Measurements from ENCODE around the gene SNAP47.

The SNAP47 gene

GRCh38 chr1:227712648-227713047 lies 22.6 kb upstream of the SNAP47 start:
- in situ Hi-C loops (cut with HindIII; ENCODE audit: low pct_ligation_motif_present, low sequenced_read_pairs): no loop called here
- Histone ChIP-seq H3K4me3 (ENCODE audit: low read depth, low read length) (no peak overlapping the region), H3K27me3 (replicated peaks) (no peaks in the 10 kb centered on the region), H3K27ac (no peak overlapping the region), H3K36me3 (replicated peaks) (no peaks in the 10 kb centered on the region)
- DNase-seq: no peak
- no peak for TF ChIP-seq CTCF (IDR thresholded peaks at IDR 0.05; ENCODE audit: low read depth, low read length, missing control alignments)

GRCh38 chr1:227718932-227719331 lies 16.3 kb upstream of the SNAP47 start:
- H3K27me3 ChIP-seq (replicated peaks): no peaks in the 10 kb centered on the region
- no peaks in the 10 kb centered on the region for H3K36me3 ChIP-seq (replicated peaks)
- no peak for DNase-seq
- no peak overlapping the region for H3K27ac ChIP-seq
- in situ Hi-C loops (cut with HindIII; ENCODE audit: low pct_ligation_motif_present, low sequenced_read_pairs): no loop called here
- no peak overlapping the region for H3K4me3 ChIP-seq (ENCODE audit: low read depth, low read length)
- TF ChIP-seq CTCF (IDR thresholded peaks at IDR 0.05; ENCODE audit: low read depth, low read length, missing control alignments): no peak

- H3K27me3 ChIP-seq (replicated peaks): no peaks in the 10 kb centered on the region
- H3K4me3 ChIP-seq (ENCODE audit: low read depth, low read length): no peak overlapping the region
- H3K27ac ChIP-seq: no peak overlapping the region
- no peak for TF ChIP-seq CTCF (IDR thresholded peaks at IDR 0.05; ENCODE audit: low read depth, low read length, missing control alignments)
- no peaks in the 10 kb centered on the region for H3K36me3 ChIP-seq (replicated peaks)
- DNase-seq: no peak
- in situ Hi-C loops (cut with HindIII; ENCODE audit: low pct_ligation_motif_present, low sequenced_read_pairs): no loop called here
Measured at GRCh38 chr1:227723474-227723873, 11.8 kb upstream of the SNAP47 start.

- Histone ChIP-seq H3K36me3 (replicated peaks) (no peaks in the 10 kb centered on the region), H3K27ac (no peak overlapping the region), H3K27me3 (replicated peaks) (no peaks in the 10 kb centered on the region), H3K4me3 (ENCODE audit: low read depth, low read length) (no peak overlapping the region)
- DNase-seq: no peak
- in situ Hi-C loops (cut with HindIII; ENCODE audit: low pct_ligation_motif_present, low sequenced_read_pairs): no loop called here
- TF ChIP-seq CTCF (IDR thresholded peaks at IDR 0.05; ENCODE audit: low read depth, low read length, missing control alignments): no peak
Measured at GRCh38 chr1:227725046-227725445, 10.2 kb upstream of the SNAP47 start.

GRCh38 chr1:227726318-227726717 lies 8.9 kb upstream of the SNAP47 start:
- peaks cover 7% of the 10 kb centered on the region for H3K36me3 ChIP-seq (replicated peaks)
- no peaks in the 10 kb centered on the region for H3K27me3 ChIP-seq (replicated peaks)
- in situ Hi-C loops (cut with HindIII; ENCODE audit: low pct_ligation_motif_present, low sequenced_read_pairs): no loop called here
- DNase-seq: no peak
- no peak for TF ChIP-seq CTCF (IDR thresholded peaks at IDR 0.05; ENCODE audit: low read depth, low read length, missing control alignments)
- H3K4me3 ChIP-seq (ENCODE audit: low read depth, low read length): no peak overlapping the region
- H3K27ac ChIP-seq: no peak overlapping the region

- in situ Hi-C loops (cut with HindIII; ENCODE audit: low pct_ligation_motif_present, low sequenced_read_pairs): no loop called here
- H3K27me3 ChIP-seq (replicated peaks): no peaks in the 10 kb centered on the region
- DNase-seq: no peak
- no peak overlapping the region for H3K27ac ChIP-seq
- H3K4me3 ChIP-seq (ENCODE audit: low read depth, low read length): no peak overlapping the region
- peaks cover 13% of the 10 kb centered on the region for H3K36me3 ChIP-seq (replicated peaks)
- TF ChIP-seq CTCF (IDR thresholded peaks at IDR 0.05; ENCODE audit: low read depth, low read length, missing control alignments): no peak
Measured at GRCh38 chr1:227726924-227727599, 8.2 kb upstream of the SNAP47 start.

All from brain microvascular endothelial cell (primary cell).